ENCODE results near the gene GRM8. TPM values are rescaled to one million over a fixed set of nuclear protein-coding genes. Genes with fewer than 3 reads are reported as not detected.

Gene GRM8
- total and polyA plus RNA-seq, 2 experiments from 2014 or later = 0.92 to 1.3 TPM

- no peak for DNase-seq (ENCODE audit: low read depth in 1 of 2, low spot score in 1 of 2)
- Histone ChIP-seq H3K27me3 (no peaks in the 10 kb centered on the region), H3K36me3 (no peaks in the 10 kb centered on the region), H3K27ac (no peak overlapping the region), H3K4me3 (no peak overlapping the region), H3K4me1 (ENCODE audit: low read depth) (no peaks in the 10 kb centered on the region), H3K9me3 (ENCODE audit: low read depth) (no peaks in the 10 kb centered on the region)
- TF ChIP-seq, protein P1, sequence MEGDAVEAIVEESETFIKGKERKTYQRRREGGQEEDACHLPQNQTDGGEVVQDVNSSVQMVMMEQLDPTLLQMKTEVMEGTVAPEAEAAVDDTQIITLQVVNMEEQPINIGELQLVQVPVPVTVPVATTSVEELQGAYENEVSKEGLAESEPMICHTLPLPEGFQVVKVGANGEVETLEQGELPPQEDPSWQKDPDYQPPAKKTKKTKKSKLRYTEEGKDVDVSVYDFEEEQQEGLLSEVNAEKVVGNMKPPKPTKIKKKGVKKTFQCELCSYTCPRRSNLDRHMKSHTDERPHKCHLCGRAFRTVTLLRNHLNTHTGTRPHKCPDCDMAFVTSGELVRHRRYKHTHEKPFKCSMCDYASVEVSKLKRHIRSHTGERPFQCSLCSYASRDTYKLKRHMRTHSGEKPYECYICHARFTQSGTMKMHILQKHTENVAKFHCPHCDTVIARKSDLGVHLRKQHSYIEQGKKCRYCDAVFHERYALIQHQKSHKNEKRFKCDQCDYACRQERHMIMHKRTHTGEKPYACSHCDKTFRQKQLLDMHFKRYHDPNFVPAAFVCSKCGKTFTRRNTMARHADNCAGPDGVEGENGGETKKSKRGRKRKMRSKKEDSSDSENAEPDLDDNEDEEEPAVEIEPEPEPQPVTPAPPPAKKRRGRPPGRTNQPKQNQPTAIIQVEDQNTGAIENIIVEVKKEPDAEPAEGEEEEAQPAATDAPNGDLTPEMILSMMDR (IDR thresholded peaks at IDR 0.05; ENCODE audit: low read depth, low read length) = no peak
These were observed 476.2 kb downstream of the GRM8 start for GRCh38 chr7:126776498-126776897.

DNA sequence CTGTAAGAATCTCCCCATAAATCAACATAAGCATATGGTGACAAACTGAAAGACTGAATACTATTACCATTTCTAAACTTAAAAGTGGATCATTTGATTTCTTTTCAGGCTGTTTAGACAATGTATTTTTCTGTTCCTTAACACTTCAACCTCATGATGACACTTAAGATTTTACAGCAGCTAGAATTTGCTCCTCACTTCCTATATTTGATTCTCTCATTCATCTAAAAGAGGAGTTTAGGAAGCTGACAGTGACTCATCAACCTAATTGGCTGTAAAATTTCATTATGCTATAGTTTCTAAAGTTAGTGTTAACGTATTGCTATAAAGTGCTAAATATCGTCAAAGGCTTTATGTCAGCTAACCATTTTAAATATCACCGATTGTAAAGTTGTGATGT is 478.7 kb downstream of the GRM8 start:
- Histone ChIP-seq H3K27ac (no peak overlapping the region), H3K9me3 (ENCODE audit: low read depth) (no peaks in the 10 kb centered on the region), H3K36me3 (no peaks in the 10 kb centered on the region), H3K4me1 (ENCODE audit: low read depth) (no peaks in the 10 kb centered on the region), H3K27me3 (no peaks in the 10 kb centered on the region), H3K4me3 (no peak overlapping the region)
- TF ChIP-seq, protein P1 (IDR thresholded peaks at IDR 0.05; ENCODE audit: low read depth, low read length) = no peak
- DNase-seq (ENCODE audit: low read depth in 1 of 2, low spot score in 1 of 2) = no peak

GRCh38 chr7:126768836-126769235 is 483.9 kb downstream of the GRM8 start:
- DNase-seq (ENCODE audit: low read depth in 1 of 2, low spot score in 1 of 2) = no peak
- Histone ChIP-seq H3K9me3 (ENCODE audit: low read depth) (no peaks in the 10 kb centered on the region), H3K27me3 (no peaks in the 10 kb centered on the region), H3K36me3 (no peaks in the 10 kb centered on the region), H3K27ac (no peak overlapping the region), H3K4me3 (no peak overlapping the region), H3K4me1 (ENCODE audit: low read depth) (no peaks in the 10 kb centered on the region)
- TF ChIP-seq, protein P1 (IDR thresholded peaks at IDR 0.05; ENCODE audit: low read depth, low read length) = no peak

DNA sequence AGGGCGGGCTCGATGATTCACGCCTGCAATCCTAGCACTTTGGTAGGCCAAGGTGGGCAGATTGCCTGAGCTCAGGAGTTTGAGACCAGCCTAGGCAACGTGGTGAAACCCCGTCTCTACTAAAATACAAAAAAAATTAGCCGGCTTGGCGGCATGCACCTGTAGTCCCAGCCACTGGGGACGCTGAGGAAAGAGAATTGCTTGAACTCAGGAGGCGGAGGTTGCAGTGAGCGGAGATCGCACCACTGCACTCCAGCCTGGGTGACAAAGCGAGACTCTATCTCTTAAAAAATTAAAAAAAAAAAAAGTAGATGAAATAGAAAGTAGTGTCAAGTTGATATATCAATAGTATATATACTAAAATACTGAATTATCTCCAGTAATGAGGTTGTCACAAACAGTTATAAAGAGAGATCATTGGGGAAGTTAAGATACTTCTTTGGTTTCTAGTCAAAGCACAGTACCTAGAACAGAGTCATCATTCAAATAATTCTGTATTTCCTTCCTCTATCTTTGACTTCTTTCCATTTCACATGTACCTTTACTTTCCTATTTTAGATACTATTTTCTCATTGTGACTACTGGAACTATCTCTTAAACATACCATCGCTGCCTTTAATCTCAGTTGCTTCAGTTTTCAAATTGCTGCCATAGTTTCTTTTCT is 491.7 kb downstream of the GRM8 start:
- no peaks in the 10 kb centered on the region for H3K9me3 ChIP-seq (ENCODE audit: low read depth)
- no peaks in the 10 kb centered on the region for H3K4me1 ChIP-seq (ENCODE audit: low read depth)
- TF ChIP-seq, protein P1 (IDR thresholded peaks at IDR 0.05; ENCODE audit: low read depth, low read length) = no peak
- DNase-seq (ENCODE audit: low read depth in 1 of 2, low spot score in 1 of 2) = no peak
- H3K27ac ChIP-seq = no peak overlapping the region
- no peak overlapping the region for H3K4me3 ChIP-seq
- no peaks in the 10 kb centered on the region for H3K27me3 ChIP-seq
- no peaks in the 10 kb centered on the region for H3K36me3 ChIP-seq

DNA sequence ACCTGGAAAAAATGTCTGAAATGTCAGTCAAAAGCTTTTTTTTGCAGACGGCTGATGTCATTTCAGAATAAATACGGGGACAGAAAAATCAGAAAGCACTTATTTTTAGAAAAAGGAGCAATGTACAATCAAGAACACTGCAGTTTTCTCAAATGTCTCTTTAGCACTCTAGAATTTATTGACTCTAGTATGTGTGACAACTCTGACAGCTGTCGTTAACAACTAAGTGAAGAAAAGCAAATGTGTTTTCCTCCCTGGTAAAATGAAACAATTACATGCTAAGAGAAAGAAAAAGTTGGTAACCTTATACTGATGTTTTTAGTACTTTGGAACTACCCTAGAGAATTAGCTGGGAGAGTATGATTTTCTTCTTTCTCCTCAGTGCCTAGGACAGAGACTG is 497.4 kb downstream of the GRM8 start:
- Histone ChIP-seq H3K9me3 (ENCODE audit: low read depth) (no peaks in the 10 kb centered on the region), H3K27ac (no peak overlapping the region), H3K4me3 (no peak overlapping the region), H3K36me3 (no peaks in the 10 kb centered on the region), H3K27me3 (no peaks in the 10 kb centered on the region), H3K4me1 (ENCODE audit: low read depth) (no peaks in the 10 kb centered on the region)
- TF ChIP-seq, protein P1 (IDR thresholded peaks at IDR 0.05; ENCODE audit: low read depth, low read length) = no peak
- DNase-seq (ENCODE audit: low read depth in 1 of 2, low spot score in 1 of 2) = no peak
